Natural killer cell treated with Interleukin-12 subunit alpha and Interleukin-12 subunit beta and Interleukin-15 and Interleukin-18, amount 100 ng/mL, for 72 hours (primary cell): Measurements from ENCODE around the gene KCNH6. TPM values are rescaled to one million over a fixed set of nuclear protein-coding genes. Genes with fewer than 3 reads are reported as not detected.

Experiments
- ATAC-seq, 2 donors: fragments of 150-1000 bp; cut with Tn5 transposase in 1 of 2; sonication (Bioruptor Pico), chemical (Tn5 transposase) in 1 of 2; 2 replicates each; pipeline ENCODE4 v1.10.0; 2021
- DNase-seq: peaks from one replicate; pipeline ENCODE4 v3.0.0; 2022; ENCODE audit warnings: low spot score
- H3K27ac Mint-ChIP-seq, 2 donors: 1 replicate in 1 of 2; 2 replicates in 1 of 2; pipeline ENCODE4 v1.8.0; 2022; ENCODE audit warnings: mixed read lengths in 2 of 2, mild to moderate bottlenecking in 1 of 2, moderate library complexity in 1 of 2
- H3K27me3 Mint-ChIP-seq, 2 donors: 1 replicate in 1 of 2; 2 replicates in 1 of 2; pipeline ENCODE4 v1.8.0; 2022; ENCODE audit warnings: mixed read lengths in 2 of 2
- H3K36me3 Mint-ChIP-seq: one replicate; pipeline ENCODE4 v1.8.0; 2022; ENCODE audit warnings: mixed read lengths
- H3K4me1 Mint-ChIP-seq, 2 donors: 1 replicate in 1 of 2; 2 replicates in 1 of 2; pipeline ENCODE4 v1.8.0; 2022; ENCODE audit warnings: low read depth in 2 of 2, mixed read lengths in 2 of 2, mild to moderate bottlenecking in 1 of 2
- H3K4me3 Mint-ChIP-seq: one replicate; pipeline ENCODE4 v1.8.0; 2022; ENCODE audit warnings: mixed read lengths
- H3K9me3 Mint-ChIP-seq: 2 replicates; pipeline ENCODE4 v1.8.0; 2022; ENCODE audit warnings: mixed read lengths
- total RNA-seq, 2 donors: library from RNA; stranded (reverse); gene quantifications; one replicate each; pipeline ENCODE4 v1.2.3, GENCODE V29; 2022

KCNH6 gene
- total RNA-seq, 2 donors from 2014 or later = not detected

DNA sequence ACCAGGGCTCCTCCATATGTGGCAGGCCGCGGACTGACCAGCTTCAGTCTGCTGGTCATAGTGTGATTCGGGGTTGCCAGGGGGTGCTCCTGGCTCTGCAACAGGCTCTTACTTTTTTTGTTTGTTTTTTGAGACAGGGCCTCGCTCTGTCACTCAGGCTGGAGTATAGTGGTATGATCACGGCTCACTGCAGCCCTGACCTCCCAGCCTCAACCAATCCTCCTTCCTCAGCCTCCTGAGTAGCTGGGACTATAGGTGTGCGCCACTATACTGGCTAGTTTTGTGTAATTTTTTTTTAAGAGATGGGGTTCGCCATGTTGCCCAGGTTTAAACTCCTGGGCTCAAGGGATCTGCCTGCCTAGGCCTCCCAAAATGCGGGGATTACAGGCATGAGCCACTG lies 11.8 kb upstream of the KCNH6 start:
- DNase-seq = no peak
- Mint-ChIP-seq H3K4me1 (no peaks in the 10 kb centered on the region), H3K27ac (no peak overlapping the region), H3K9me3 (no peaks in the 10 kb centered on the region), H3K27me3 (peaks cover 13 to 16% of the 10 kb centered on the region in 2 donors), H3K4me3 (no peak overlapping the region), H3K36me3 (no peaks in the 10 kb centered on the region)
- ATAC-seq = no peak

DNA sequence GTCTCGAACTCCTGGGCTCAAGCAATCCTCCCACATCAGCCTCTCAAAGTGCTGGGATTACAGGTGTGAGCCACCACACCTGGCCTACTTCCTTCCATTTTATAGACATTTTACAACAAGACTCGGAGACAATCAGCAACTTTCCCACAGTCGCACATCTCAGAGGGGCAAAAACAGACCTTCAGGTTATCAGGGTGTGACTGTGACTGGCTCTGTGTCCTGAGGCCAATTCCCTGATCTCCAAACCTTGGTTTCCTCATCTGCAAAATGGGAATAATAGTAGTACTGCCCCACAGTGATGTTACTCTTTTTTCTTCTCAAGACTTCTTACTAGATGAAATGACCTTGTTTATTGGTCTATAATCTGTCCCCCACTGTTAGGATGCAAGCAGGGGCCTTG lies 10.8 kb upstream of the KCNH6 start:
- ATAC-seq (no peak), DNase-seq (no peak)
- Mint-ChIP-seq H3K4me3 (no peak overlapping the region), H3K27me3 (peaks cover 13 to 16% of the 10 kb centered on the region in 2 donors), H3K36me3 (no peaks in the 10 kb centered on the region), H3K4me1 (no peaks in the 10 kb centered on the region), H3K9me3 (no peaks in the 10 kb centered on the region), H3K27ac (no peak overlapping the region)

DNA sequence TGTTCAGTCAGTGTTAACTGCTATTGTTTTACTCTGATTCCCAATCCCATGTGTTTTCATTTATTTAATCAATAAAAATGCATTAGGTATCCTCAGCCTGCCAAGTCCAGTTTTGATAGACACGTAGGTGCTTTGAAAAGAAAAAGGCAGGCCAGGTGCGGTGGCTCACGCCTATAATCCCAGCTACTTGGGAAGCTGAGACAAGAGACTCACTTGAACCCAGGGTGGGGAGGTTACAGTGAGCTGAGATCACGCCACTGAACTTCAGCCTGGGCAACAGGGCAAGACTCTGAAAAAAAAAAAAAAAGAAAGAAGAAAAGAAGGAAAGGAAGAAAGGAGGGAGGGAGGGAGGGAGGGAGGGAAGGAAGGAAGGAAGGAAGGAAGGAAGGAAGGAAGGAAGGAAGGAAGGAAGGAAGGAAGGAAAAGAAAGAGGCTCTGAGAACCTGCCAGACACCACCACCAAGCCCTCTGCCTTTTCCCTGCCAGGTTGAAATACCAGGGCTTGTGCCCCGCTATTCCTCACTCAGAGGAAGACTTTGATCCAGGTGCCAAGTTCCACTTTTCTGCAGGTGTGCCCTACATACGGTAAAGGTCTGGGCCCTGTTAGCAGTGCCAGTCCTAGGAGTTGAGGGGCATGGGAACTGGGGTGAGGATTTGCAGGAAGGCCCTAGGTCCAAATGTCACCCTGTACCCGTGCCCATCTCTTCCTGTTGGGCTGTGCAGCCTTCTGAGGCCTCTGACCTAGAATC lies 10.1 kb upstream of the KCNH6 start:
- Mint-ChIP-seq H3K27ac (no peak overlapping the region), H3K9me3 (no peaks in the 10 kb centered on the region), H3K4me3 (no peak overlapping the region), H3K27me3 (peaks cover 13 to 16% of the 10 kb centered on the region in 2 donors), H3K36me3 (no peaks in the 10 kb centered on the region), H3K4me1 (no peaks in the 10 kb centered on the region)
- no peak for DNase-seq
- no peak for ATAC-seq

DNA sequence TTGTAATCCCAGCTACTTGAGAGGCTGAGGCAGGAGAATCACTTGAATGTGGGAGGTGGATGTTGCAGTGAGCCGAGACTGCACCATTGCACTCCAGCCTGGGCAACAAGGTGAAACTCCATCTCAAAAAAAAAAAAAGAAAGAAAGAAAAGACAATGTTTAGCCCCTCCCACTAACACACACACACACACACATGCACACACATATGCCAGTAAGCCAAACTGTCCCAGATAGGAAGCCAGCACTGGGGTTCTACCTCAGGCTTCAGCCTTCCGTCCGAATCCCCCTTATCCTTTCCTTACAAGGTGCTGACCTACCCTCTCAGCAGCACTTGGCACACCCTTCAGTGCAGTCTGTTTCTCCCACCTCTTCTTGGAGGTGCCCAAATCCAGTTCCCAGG lies 8.7 kb upstream of the KCNH6 start:
- H3K4me1 Mint-ChIP-seq = no peaks in the 10 kb centered on the region
- no peak for ATAC-seq
- no peak for DNase-seq
- no peak overlapping the region for H3K27ac Mint-ChIP-seq
- H3K36me3 Mint-ChIP-seq = no peaks in the 10 kb centered on the region
- H3K4me3 Mint-ChIP-seq = no peak overlapping the region
- peaks cover 6 to 13% of the 10 kb centered on the region in 2 donors for H3K27me3 Mint-ChIP-seq
- no peaks in the 10 kb centered on the region for H3K9me3 Mint-ChIP-seq

DNA sequence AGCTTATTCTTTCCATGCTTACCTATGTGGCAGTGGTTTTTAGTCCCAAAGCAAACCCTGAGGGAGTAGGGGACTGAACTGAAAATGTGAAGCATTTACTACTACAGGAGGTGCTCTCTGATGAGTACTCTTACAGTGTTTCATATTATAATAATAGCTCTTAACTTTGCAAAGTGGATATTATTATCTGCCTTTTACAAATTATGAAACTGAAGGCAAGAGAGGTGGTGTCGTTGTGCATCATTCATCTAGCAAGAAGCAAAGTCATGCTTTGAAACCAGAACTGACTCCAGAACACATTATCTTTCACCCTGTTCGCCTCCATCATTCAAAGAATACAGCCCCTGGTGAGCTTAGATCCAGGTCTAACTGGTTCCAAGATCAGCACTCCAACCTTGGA lies 8.2 kb upstream of the KCNH6 start:
- Mint-ChIP-seq H3K4me1 (no peaks in the 10 kb centered on the region), H3K27ac (no peak overlapping the region), H3K9me3 (no peaks in the 10 kb centered on the region), H3K27me3 (peaks cover 6 to 13% of the 10 kb centered on the region in 2 donors), H3K4me3 (no peak overlapping the region), H3K36me3 (no peaks in the 10 kb centered on the region)
- no peak for ATAC-seq
- DNase-seq = no peak

DNA sequence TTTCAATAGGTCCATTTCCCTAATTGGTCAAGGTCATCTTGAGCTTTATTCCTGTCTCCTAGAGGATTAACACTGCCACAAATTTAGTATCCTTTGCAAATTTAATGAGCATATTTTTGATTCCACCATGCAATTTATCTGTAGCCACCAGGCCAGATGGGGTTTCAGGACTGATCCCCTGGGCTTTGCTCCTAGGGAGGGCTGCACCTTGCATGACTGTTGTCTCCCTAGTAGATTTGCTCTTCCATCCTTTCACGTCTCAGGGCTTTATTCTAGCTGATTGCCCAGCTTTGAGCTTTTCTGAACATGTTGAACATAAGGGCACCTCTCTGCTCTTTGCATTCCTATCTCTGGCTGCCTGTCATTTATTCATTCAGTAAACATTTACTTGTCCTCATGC lies 7.7 kb upstream of the KCNH6 start:
- no peak for DNase-seq
- no peak for ATAC-seq

DNA sequence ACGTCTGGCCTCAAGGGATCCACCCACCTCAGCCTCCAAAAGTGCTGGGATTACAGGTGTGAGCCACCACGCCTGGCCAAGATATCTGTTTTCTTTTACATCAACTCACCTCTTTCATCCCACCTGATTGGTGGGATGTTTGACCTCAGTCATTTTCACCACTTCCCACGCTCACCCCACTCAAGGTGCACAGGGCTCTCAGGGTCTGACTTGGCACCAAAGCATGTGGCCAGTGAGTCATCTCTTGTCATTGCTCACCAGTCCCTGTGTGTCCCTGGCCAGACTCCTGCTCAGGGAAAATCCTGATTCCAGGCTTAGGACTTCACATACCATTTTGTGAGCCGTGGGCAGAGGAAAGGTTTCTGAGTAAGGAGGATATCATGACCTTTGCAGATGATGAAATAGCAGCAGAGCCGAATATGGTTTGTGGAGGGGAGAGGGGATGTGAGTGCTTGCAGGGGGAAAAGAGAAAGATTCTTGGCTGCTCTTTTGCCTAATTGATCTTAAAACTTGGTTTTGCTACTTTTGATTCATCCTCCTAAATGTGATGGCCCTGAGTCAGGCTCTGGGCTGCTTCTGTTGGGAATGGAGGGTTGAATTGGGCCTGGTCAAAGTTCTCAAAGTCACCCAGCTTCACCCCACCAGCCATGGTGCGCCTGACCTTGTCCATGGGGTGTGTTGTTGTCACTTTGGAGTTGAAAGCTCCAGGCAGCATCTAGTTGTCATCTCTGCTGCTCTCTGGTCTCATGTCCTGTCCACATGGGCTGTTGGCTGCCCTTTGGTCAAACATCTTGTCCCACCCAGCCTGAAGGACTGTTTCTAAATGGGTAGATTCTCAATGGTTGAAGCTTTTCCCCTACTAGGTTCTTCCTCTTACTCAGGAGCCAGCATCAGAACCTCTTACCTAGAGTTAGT lies 6.0 kb upstream of the KCNH6 start:
- H3K9me3 Mint-ChIP-seq = no peaks in the 10 kb centered on the region
- H3K27me3 Mint-ChIP-seq = peaks cover 6 to 24% of the 10 kb centered on the region in 2 donors
- no peaks in the 10 kb centered on the region for H3K36me3 Mint-ChIP-seq
- H3K4me1 Mint-ChIP-seq = no peaks in the 10 kb centered on the region
- H3K27ac Mint-ChIP-seq = no peak overlapping the region
- ATAC-seq (no peak), DNase-seq (no peak)
- H3K4me3 Mint-ChIP-seq = no peak overlapping the region

More for the DNA sequence above, 7.7 kb upstream of the KCNH6 start:
- no peaks in the 10 kb centered on the region for H3K9me3 Mint-ChIP-seq
- no peaks in the 10 kb centered on the region for H3K36me3 Mint-ChIP-seq
- no peak overlapping the region for H3K4me3 Mint-ChIP-seq
- peaks cover 6 to 13% of the 10 kb centered on the region in 2 donors for H3K27me3 Mint-ChIP-seq
- no peaks in the 10 kb centered on the region for H3K4me1 Mint-ChIP-seq
- no peak overlapping the region for H3K27ac Mint-ChIP-seq

DNA sequence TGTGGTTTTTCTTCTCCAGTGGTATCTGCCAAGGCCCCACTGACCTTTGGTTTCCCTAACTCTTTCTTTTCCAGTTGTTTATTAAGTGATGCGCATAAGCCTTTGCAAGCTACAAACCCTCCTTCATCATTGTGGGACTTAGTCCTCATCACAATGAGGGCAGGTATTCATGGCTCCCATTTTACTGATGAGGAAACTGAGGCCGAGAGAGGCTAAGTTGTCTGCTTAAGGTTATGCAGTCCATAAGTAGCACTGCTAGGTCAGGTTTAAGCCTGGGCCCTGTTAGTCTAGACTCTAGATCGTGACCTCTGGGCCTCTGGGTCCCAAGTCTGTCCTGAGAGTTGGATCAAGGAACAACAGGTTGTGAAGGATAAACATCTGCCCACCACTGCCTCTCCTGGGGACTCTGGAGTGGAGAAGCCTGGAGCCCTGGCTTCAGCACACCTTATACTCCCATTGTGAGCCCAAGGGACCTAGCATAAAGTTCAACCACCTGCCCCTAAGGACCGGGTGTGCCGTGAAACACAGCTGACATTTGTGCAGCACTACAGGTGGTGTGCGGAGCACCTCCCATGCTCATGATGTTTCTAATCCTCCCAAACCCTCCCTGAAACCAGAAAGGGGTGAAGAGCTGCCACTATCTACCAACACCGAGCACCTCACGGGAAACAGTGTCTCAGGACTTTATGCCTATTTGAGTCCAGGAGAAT lies 5.2 kb upstream of the KCNH6 start:
- Mint-ChIP-seq H3K27ac (no peak overlapping the region), H3K36me3 (no peaks in the 10 kb centered on the region), H3K4me1 (no peaks in the 10 kb centered on the region), H3K27me3 (peaks cover 6 to 25% of the 10 kb centered on the region in 2 donors), H3K9me3 (no peaks in the 10 kb centered on the region), H3K4me3 (no peak overlapping the region)
- ATAC-seq = no peak
- DNase-seq = no peak

DNA sequence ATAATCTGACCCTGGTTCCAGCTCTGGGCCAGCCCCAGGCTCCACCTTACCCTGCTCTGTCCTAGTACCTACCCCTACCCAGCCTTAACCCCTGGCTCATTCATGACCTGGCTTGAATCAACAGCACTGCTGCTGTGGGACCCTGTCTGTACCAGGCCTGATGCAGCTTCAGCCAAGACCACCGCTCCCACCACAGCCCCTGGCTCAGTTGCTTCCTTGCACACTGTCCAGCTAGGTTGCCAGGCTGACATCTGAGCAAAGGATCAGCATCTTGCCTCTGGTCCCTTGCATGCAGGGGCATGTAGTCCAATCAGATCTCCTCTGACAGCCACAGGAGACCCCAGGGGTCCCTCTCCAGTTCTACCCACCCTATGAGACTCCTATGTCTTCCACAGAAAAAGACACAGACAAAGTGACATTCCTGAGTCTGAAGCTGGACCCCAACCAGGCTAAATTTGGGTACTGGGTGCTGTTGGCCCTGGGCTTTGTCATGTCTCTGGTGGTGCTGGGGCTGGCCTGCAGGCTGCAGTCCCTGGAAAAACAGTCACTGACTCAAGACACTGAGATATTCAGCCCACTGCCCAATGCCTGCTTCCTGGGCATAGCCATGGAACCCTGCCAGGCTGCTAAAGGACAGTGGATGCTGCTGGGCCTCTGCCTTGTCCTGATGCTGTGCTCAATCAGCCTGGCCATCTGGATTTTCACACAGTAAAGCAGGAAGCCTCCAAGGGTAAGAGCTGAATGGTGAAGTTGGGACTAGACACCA lies 3.9 kb upstream of the KCNH6 start:
- Mint-ChIP-seq H3K4me3 (no peak overlapping the region), H3K27ac (no peak overlapping the region), H3K27me3 (peaks cover 15 to 30% of the 10 kb centered on the region in 2 donors), H3K9me3 (no peaks in the 10 kb centered on the region), H3K4me1 (peaks cover 7 to 8% of the 10 kb centered on the region in 2 donors), H3K36me3 (no peaks in the 10 kb centered on the region)
- DNase-seq (no peak), ATAC-seq (no peak)

DNA sequence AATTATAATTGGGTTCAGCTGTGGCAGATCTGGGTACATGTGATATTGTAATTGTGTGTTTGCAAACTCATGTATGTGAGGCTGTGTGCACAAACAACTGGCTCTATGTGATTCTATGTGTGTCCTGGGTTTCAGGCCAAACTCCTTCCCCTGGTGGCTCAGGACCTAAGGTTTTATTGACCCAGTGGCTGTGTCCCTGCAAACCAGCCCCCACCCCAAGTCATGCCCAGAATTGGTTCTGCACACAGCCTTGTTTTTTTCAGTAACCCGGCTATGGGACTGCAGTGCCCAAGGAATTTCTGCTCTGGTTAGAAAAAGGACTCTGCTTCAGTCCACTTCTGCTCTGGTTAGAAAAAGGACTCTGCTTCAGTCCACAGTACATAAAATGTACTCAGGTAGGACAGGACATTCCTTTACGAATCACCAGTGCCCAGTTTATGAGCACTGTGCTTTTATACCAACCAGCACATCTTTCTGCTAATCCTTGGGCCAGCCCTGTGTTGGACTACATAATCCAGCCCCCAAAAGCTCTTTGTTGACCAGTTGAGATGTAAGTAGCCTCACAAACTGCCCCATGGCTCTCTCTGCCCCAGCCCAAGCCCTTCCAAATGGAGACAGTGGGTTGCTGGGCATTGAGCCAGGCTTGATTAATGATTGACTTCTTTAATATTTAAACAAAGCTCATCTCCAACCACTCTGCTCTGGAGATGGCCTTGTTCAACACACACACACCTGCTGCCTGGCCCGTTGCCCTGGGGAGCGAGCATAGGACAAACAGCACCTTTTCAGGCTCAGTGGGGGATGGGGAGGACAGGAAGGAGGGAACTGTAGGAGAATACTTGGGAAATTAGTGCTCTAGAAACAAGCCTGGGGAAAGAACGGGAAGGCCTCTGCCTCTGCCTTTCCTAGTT lies 2.9 kb upstream of the KCNH6 start:
- H3K4me3 Mint-ChIP-seq = no peak overlapping the region
- no peak overlapping the region for H3K27ac Mint-ChIP-seq
- DNase-seq (no peak), ATAC-seq (no peak)
- H3K36me3 Mint-ChIP-seq = no peaks in the 10 kb centered on the region
- peaks cover 7 to 8% of the 10 kb centered on the region in 2 donors for H3K4me1 Mint-ChIP-seq
- no peaks in the 10 kb centered on the region for H3K9me3 Mint-ChIP-seq
- peaks cover 21 to 27% of the 10 kb centered on the region in 2 donors for H3K27me3 Mint-ChIP-seq

DNA sequence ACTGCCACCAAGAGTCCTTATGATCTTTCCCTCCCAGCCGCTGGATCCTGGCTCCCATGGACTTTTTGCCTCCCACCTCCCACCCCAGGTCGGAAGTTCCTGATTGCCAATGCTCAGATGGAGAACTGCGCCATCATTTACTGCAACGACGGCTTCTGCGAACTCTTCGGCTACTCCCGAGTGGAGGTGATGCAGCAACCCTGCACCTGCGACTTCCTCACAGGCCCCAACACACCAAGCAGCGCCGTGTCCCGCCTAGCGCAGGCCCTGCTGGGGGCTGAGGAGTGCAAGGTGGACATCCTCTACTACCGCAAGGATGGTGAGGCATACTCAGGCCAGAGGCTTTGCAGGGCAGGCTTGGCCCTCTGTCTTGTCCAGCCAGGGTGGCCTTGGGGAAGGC lies 893 bp downstream of the KCNH6 start:
- ATAC-seq (no peak), DNase-seq (no peak)
- H3K27me3 Mint-ChIP-seq = peaks cover 26 to 30% of the 10 kb centered on the region in 2 donors
- peak overlapping the region in 1 of 2 donors; percentile 14 for H3K27ac Mint-ChIP-seq
- H3K4me1 Mint-ChIP-seq = peaks cover 7 to 8% of the 10 kb centered on the region in 2 donors
- no peaks in the 10 kb centered on the region for H3K36me3 Mint-ChIP-seq
- peak overlapping the region; percentile 56 for H3K4me3 Mint-ChIP-seq
- no peaks in the 10 kb centered on the region for H3K9me3 Mint-ChIP-seq

DNA sequence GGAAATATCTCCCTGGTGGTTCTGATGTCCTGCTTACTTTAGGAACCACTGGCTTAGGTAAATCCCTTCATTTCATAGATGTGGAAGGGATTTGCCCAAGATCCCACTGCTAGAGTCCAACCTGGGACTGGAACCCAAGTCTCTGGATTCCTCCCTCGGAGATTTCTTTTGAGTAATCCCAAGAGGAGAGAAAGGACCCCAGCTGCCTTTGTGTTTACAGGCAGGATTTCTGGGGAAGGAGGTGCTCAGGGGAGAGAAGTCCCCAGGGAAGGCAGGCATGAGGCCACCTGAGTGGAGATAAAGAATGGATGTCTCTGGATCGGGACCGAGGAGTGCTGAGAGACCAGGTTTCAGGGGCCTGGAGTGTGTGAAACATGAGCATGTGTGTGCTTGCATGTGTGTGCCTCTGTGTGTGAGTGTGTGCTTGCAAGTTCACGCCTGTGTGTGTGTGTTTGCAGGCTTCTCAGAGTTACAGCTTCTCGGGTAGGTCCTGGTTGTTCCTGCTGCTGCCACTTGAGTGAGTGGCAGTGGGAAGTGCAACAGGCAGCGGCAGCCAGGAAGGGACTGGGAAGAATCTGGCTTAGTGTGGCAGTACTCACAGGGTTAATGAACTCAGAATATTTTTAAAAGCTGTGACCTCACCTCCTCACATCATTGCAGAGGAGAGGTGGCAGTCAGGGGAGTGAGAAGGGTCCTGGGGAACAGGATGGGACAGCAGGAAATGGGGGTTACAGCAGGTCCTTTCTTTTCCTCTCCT lies 2.2 kb downstream of the KCNH6 start:
- Mint-ChIP-seq H3K27me3 (peaks cover 26 to 30% of the 10 kb centered on the region in 2 donors), H3K9me3 (no peaks in the 10 kb centered on the region), H3K36me3 (no peaks in the 10 kb centered on the region), H3K27ac (no peak overlapping the region), H3K4me3 (no peak overlapping the region), H3K4me1 (peaks cover 7 to 8% of the 10 kb centered on the region in 2 donors)
- no peak for DNase-seq
- no peak for ATAC-seq
